C4-2B (cell line): ENCODE data around the gene PABPC3.

Experiments
- H3K27ac ChIP-seq: fragments of 450-650 bp; 2 replicates; pipeline ENCODE4 v1.5.1; 2017
- CTCF ChIP-seq: fragments of 450-650 bp; conservative IDR thresholded peaks from 2 replicates; pipeline ENCODE4 v1.5.1; 2017; ENCODE audit warnings: mild to moderate bottlenecking
- ZFX ChIP-seq: fragments of 450-650 bp; IDR thresholded peaks from 2 replicates; pipeline ENCODE4 v1.6.1; 2017

Gene PABPC3

GRCh38 chr13:25084096-25084495 lies 11.8 kb upstream of the PABPC3 start:
- TF ChIP-seq CTCF = no peak
- no peak for TF ChIP-seq ZFX
- no peak overlapping the region for H3K27ac ChIP-seq

GRCh38 chr13:25085125-25085742 lies 10.7 kb upstream of the PABPC3 start:
- TF ChIP-seq CTCF = peak; percentile 90
- no peak for TF ChIP-seq ZFX

GRCh38 chr13:25088562-25089221 lies 7.2 kb upstream of the PABPC3 start:
- TF ChIP-seq CTCF (no peak), ZFX (no peak)
- no peak overlapping the region for H3K27ac ChIP-seq

More at GRCh38 chr13:25085125-25085742, 10.7 kb upstream of the PABPC3 start:
- no peak overlapping the region for H3K27ac ChIP-seq

- no peak for TF ChIP-seq CTCF
- no peak for TF ChIP-seq ZFX
Measured at GRCh38 chr13:25097426-25097825, 1.5 kb downstream of the PABPC3 start.

GRCh38 chr13:25103711-25104110 lies 7.8 kb downstream of the PABPC3 start:
- TF ChIP-seq ZFX (no peak), CTCF (no peak)
- no peak overlapping the region for H3K27ac ChIP-seq

More at GRCh38 chr13:25097426-25097825, 1.5 kb downstream of the PABPC3 start:
- no peak overlapping the region for H3K27ac ChIP-seq

GRCh38 chr13:25109341-25109740 lies 13.4 kb downstream of the PABPC3 start:
- no peak overlapping the region for H3K27ac ChIP-seq
- TF ChIP-seq CTCF = no peak
- TF ChIP-seq ZFX = no peak

- TF ChIP-seq CTCF (no peak), ZFX (no peak)
- H3K27ac ChIP-seq = no peak overlapping the region
Measured at GRCh38 chr13:25110956-25111584, 15.1 kb downstream of the PABPC3 start.
